MCF 10A (cell line): ENCODE data around the gene CSF1. TPM values are rescaled to one million over a fixed set of nuclear protein-coding genes. Genes with fewer than 3 reads are reported as not detected.
A peak's percentile ranks its signal among the peaks of the same experiment; 100 is the strongest.
"Not testable (repeated sequence)": the region's sequence is repeated elsewhere in the genome, so short reads cannot be mapped to it uniquely, and the experiment has no call there.

ENCODE experiments used
- Bru-seq: library from RNA; stranded (reverse); fragments of 400-500 nt; gene quantifications from one replicate; lab custom pipeline; 2021; lab: Mats Ljungman, UMichigan
- BruChase-seq, 2 experiments: library from RNA; stranded (reverse); fragments of 400-500 nt; gene quantifications; one replicate each; lab custom pipeline; 2021; lab: Mats Ljungman, UMichigan
- BruUV-seq: library from RNA; stranded (reverse); fragments of 400-500 nt; replicated peaks from 2 replicates; lab custom pipeline; 2021; lab: Mats Ljungman, UMichigan
- CTCF ChIA-PET: fragments of 300-600 bp; sonication (Branson Sonifier 250); formaldehyde crosslinking; extraction: SDS; loops from one replicate; lab custom pipeline; 2021; ENCODE audit warnings: antibody characterized with exemption, inconsistent platforms; lab: Yijun Ruan, JAX
- POLR2A ChIA-PET: fragments of 300-600, 350-650 bp; sonication (Branson Sonifier 250); formaldehyde crosslinking; extraction: SDS; loops from one replicate; lab custom pipeline; 2020; ENCODE audit warnings: antibody characterized with exemption, inconsistent platforms; lab: Yijun Ruan, JAX
- DNase-seq: peaks from one replicate; pipeline ENCODE4 v3.0.0-alpha.2; 2018; ENCODE audit not compliant: unreplicated experiment
- H3K27ac Mint-ChIP-seq: one replicate; pipeline ENCODE4 v1.8.0; 2022; ENCODE audit warnings: mild to moderate bottlenecking, low read depth, mixed read lengths; ENCODE audit not compliant: unreplicated experiment
- H3K27me3 Mint-ChIP-seq: one replicate; pipeline ENCODE4 v1.8.0; 2022; ENCODE audit warnings: mixed read lengths; ENCODE audit not compliant: insufficient read depth, unreplicated experiment
- H3K36me3 Mint-ChIP-seq: one replicate; pipeline ENCODE4 v1.8.0; 2022; ENCODE audit warnings: mild to moderate bottlenecking, moderate library complexity, mixed read lengths; ENCODE audit not compliant: insufficient read depth, unreplicated experiment
- H3K4me1 Mint-ChIP-seq: one replicate; pipeline ENCODE4 v1.8.0; 2022; ENCODE audit warnings: mixed read lengths; ENCODE audit not compliant: insufficient read depth, unreplicated experiment
- H3K4me3 Mint-ChIP-seq: one replicate; pipeline ENCODE4 v1.8.0; 2022; ENCODE audit warnings: mild to moderate bottlenecking, moderate library complexity, mixed read lengths; ENCODE audit not compliant: unreplicated experiment
- H3K9me3 Mint-ChIP-seq: one replicate; pipeline ENCODE4 v1.8.0; 2022; ENCODE audit warnings: mixed read lengths; ENCODE audit not compliant: unreplicated experiment
- CTCF ChIP-seq: fragments of 200-600 bp; IDR thresholded peaks from one replicate; pipeline ENCODE4 v1.8.0; 2022; ENCODE audit warnings: antibody characterized with exemption, mild to moderate bottlenecking; ENCODE audit not compliant: unreplicated experiment
- intact Hi-C: fragments of 100-400 bp; cut with micrococcal nuclease; formaldehyde crosslinking; loops from 2 replicates; pipeline ENCODE4 v1.14.1; 2022
- long read RNA-seq: library from polyadenylated mRNA; stranded (forward); transcript quantifications from one replicate; pipeline ENCODE4 v2.0.0, GENCODE V29; 2022
- total RNA-seq: library from RNA; stranded (reverse); gene quantifications from 2 replicates; pipeline ENCODE4 v1.2.3, GENCODE V29; 2022

CSF1 gene
- 6.3 and 11.7 TPM in 2 replicates for total RNA-seq
- percentile 47 among the genes with signal in this experiment for Bru-seq, nascent RNA
- percentile 45 among the genes with signal in this experiment for BruChase-seq, experiment 1, labeled RNA remaining after a 6-hour chase
- BruChase-seq, experiment 2, labeled RNA remaining after a 2-hour chase: percentile 46 among the genes with signal in this experiment
- long read RNA-seq, full-length matches to known transcripts: 6 of 11 reads
- long read RNA-seq, partial matches to known transcripts: 1 of 11 reads
- long read RNA-seq, other reads (novel, unspliced or antisense): 4 of 11 reads

- Mint-ChIP-seq H3K27me3 (no peaks in the 10 kb centered on the region), H3K27ac (peak within 1 kb of the TSS; percentile 74), H3K9me3 (no peaks in the 10 kb centered on the region), H3K4me3 (peak within 1 kb of the TSS; percentile 73), H3K36me3 (peaks cover 4% of the 10 kb centered on the region), H3K4me1 (peaks cover 25% of the 10 kb centered on the region)
- no TSS peak for BruUV-seq
- intact Hi-C loops: loop anchor here (2.0 to 5.0 kb wide), 4 partner anchors 34 to 133 kb away; no protein-coding TSS in a partner anchor
- ChIA-PET POLR2A (interaction anchor here (0.7 to 1.3 kb wide), 5 partner anchors 38 to 129 kb away, joined by 3 to 4 read pairs (median 3); no protein-coding TSS in a partner anchor), CTCF (no interaction called here)
- TF ChIP-seq CTCF: no peak
- peak; percentile 72 for DNase-seq
These were observed at the start of gene CSF1 for GRCh38 chr1:109910123-109910962. Gene CSF1 (plus strand): TSS chr1:109910849. CDS start chr1:109911024, 175 bp downstream.

GRCh38 chr1:109861616-109862015 is 49.0 kb upstream of the CSF1 start:
- peaks cover 11% of the 10 kb centered on the region for H3K27me3 Mint-ChIP-seq
- DNase-seq, H3K36me3 Mint-ChIP-seq, H3K9me3 Mint-ChIP-seq, H3K4me3 Mint-ChIP-seq, H3K27ac Mint-ChIP-seq, H3K4me1 Mint-ChIP-seq, POLR2A ChIA-PET, BruUV-seq, intact Hi-C loops, CTCF ChIA-PET: not testable (repeated sequence)

- TF ChIP-seq CTCF: no peak
- BruUV-seq: no TSS peak
- no peaks in the 10 kb centered on the region for H3K4me1 Mint-ChIP-seq
- H3K9me3 Mint-ChIP-seq: peaks cover 8% of the 10 kb centered on the region
- no peak overlapping the region for H3K27ac Mint-ChIP-seq
- POLR2A ChIA-PET: interaction anchor here (1.6 kb wide), 1 partner anchor 9 kb away, joined by 4 read pairs; no protein-coding TSS in a partner anchor
- DNase-seq: no peak
- CTCF ChIA-PET: interaction anchor here (0.7 to 0.9 kb wide), 2 partner anchors 12 to 166 kb away, joined by 3 read pairs; no protein-coding TSS in a partner anchor
- intact Hi-C loops: no loop called here
- H3K27me3 Mint-ChIP-seq: peaks cover 11% of the 10 kb centered on the region
- no peak overlapping the region for H3K4me3 Mint-ChIP-seq
- H3K36me3 Mint-ChIP-seq: no peaks in the 10 kb centered on the region
These were observed 47.0 kb upstream of the CSF1 start for GRCh38 chr1:109863667-109864046.

- ChIA-PET CTCF (interaction anchor here (0.5 to 1.4 kb wide), 4 partner anchors 13 to 166 kb away, joined by 3 read pairs; partner anchors contain the start of gene AHCYL1), POLR2A (interaction anchor here (1.6 kb wide), 1 partner anchor 8 kb away, joined by 4 read pairs; no protein-coding TSS in a partner anchor)
- BruUV-seq: no TSS peak
- TF ChIP-seq CTCF: no peak
- no peak for DNase-seq
- intact Hi-C loops: no loop called here
- Mint-ChIP-seq H3K9me3 (peaks cover 8% of the 10 kb centered on the region), H3K27ac (no peak overlapping the region), H3K4me3 (no peak overlapping the region), H3K27me3 (peaks cover 11% of the 10 kb centered on the region), H3K36me3 (no peaks in the 10 kb centered on the region), H3K4me1 (no peaks in the 10 kb centered on the region)
These were observed 46.4 kb upstream of the CSF1 start for GRCh38 chr1:109864047-109864822.
